ENCODE results near the gene FAT2. TPM values are rescaled to one million over a fixed set of nuclear protein-coding genes. Genes with fewer than 3 reads are reported as not detected.
A peak's percentile ranks its signal among the peaks of the same experiment; 100 is the strongest.

Gene FAT2
- total RNA-seq, 4 donors from 2014 or later: 86.5 to 117 (median 99.0) TPM

DNA sequence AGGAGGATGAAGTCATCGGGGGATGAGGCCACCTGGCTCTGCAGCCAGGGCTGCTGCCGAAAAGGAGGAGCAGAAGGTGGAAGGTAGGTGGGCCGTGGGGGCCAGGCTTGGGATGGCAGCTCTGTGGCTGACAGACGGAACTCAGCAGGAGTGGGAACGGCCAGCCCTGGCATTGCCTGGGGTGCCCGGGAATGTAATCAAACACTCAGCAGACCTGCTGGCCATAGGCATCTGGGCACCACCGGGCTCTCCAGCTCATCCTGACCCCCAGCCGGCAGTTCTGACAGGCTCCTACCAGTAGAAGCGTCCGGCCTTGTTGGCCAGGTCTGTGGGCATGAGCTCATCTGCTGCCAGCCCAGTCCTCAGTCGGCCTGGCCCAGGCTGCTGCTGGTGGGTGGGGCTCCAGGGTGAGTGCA, 4.3 kb upstream of the FAT2 start:
- peaks cover 14 to 82% (median 15%) of the 10 kb centered on the region in 3 donors for H3K4me1 ChIP-seq
- 95% methylated on average over 4 to 7 of the region's 11 CpGs for WGBS, 2 donors
- intact Hi-C loops (cut with DNase I): no loop called here
- no peaks in the 10 kb centered on the region for H3K9me3 ChIP-seq
- H3K27me3 ChIP-seq: no peaks in the 10 kb centered on the region
- no peaks in the 10 kb centered on the region for H3K36me3 ChIP-seq
- no peak for DNase-seq
- peak overlapping the region in 2 of 4 donors; percentile 47 to 58 for H3K27ac ChIP-seq
- no peak overlapping the region for H3K4me3 ChIP-seq
- no peak for TF ChIP-seq POLR2A (IDR thresholded peaks at IDR 0.05)
- TF ChIP-seq, protein P1, sequence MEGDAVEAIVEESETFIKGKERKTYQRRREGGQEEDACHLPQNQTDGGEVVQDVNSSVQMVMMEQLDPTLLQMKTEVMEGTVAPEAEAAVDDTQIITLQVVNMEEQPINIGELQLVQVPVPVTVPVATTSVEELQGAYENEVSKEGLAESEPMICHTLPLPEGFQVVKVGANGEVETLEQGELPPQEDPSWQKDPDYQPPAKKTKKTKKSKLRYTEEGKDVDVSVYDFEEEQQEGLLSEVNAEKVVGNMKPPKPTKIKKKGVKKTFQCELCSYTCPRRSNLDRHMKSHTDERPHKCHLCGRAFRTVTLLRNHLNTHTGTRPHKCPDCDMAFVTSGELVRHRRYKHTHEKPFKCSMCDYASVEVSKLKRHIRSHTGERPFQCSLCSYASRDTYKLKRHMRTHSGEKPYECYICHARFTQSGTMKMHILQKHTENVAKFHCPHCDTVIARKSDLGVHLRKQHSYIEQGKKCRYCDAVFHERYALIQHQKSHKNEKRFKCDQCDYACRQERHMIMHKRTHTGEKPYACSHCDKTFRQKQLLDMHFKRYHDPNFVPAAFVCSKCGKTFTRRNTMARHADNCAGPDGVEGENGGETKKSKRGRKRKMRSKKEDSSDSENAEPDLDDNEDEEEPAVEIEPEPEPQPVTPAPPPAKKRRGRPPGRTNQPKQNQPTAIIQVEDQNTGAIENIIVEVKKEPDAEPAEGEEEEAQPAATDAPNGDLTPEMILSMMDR (IDR thresholded peaks at IDR 0.05): no peak

DNA sequence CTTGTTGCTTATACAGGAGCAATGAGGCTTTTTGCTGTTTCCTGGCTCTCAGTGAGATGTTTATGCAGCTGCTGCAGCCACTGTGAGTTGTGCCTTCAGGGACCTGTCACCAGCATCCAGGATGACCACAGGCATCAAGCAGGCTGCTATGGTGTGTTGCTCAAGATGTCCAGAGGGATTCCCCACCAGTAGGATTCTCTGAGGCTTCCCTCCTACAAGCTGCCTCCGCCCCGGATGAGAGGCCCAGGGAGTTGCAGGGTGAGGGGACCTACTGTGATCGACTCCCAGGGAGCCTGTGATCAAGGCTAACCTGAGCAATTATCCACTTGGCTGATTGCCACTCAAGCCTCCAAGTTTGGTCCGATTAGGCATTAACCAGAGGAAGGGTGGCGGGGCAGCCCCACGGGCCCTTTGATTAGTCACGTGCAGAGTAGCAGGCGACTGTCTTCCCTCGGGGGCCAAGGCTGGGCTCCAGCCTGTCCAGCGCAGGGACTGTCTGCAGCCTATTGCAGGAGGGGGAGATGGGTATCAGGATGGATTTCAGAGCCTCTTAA, 1.8 kb upstream of the FAT2 start:
- DNase-seq: no peak
- 51% methylated on average over 8 of the region's 10 CpGs; no CpG with 5 or more reads in 1 of the 2 donors for WGBS, 2 donors
- TF ChIP-seq, protein P1 (IDR thresholded peaks at IDR 0.05): no peak
- TF ChIP-seq POLR2A (IDR thresholded peaks at IDR 0.05): no peak
- peaks cover 0 to 5% (median 0%) of the 10 kb centered on the region in 3 donors for H3K36me3 ChIP-seq
- no peak overlapping the region for H3K4me3 ChIP-seq
- no peaks in the 10 kb centered on the region for H3K27me3 ChIP-seq
- intact Hi-C loops (cut with DNase I): no loop called here
- no peaks in the 10 kb centered on the region for H3K9me3 ChIP-seq
- H3K4me1 ChIP-seq: peaks cover 9 to 79% (median 13%) of the 10 kb centered on the region in 3 donors
- H3K27ac ChIP-seq: no peak overlapping the region

DNA sequence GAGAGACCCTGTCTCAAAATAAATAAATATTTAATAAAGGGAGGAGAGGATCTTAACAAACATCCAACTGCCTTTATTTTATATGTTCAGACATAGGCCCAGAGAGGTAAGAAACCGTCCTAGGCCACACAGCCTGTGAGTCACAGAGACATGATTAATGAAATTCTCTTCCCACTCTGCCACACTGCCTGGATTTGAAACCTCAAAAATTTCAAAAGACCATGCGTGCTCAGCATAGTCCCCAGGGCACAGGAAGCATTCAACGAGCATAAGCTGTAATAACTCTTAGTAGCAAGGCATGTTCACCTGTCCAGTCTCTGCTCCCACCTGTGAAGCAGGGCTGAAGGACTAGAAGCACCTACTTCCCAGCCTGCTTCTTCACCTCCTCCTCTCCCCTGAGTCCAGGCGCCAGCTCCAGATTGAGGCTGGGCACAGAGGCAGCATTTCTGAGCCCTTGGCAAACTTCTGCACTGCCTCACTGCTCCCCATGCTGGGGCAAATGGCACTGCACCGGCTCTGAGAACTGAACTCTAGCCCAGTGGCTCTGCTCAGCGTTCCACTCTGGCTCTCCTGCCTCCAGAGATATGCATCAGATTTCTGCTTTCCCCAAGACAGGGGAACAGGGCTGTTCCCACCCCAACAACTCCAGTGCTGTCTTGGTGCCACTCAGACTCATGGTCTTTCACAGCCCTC, 1.1 kb downstream of the FAT2 start:
- Histone ChIP-seq H3K36me3 (peaks cover 0 to 12% (median 0%) of the 10 kb centered on the region in 3 donors), H3K27me3 (no peaks in the 10 kb centered on the region), H3K4me1 (peaks cover 9 to 80% (median 15%) of the 10 kb centered on the region in 3 donors), H3K9me3 (no peaks in the 10 kb centered on the region), H3K4me3 (peak overlapping the region; percentile 53 to 67 (median 62)), H3K27ac (peak overlapping the region; percentile 68 to 94 (median 88))
- WGBS, 2 donors: 20 to 64% methylated on average over 5 of the region's 6 CpGs
- DNase-seq: no peak
- TF ChIP-seq POLR2A (IDR thresholded peaks at IDR 0.05): no peak
- TF ChIP-seq, protein P1 (IDR thresholded peaks at IDR 0.05): peak in 1 of 6 experiments; percentile 41
- intact Hi-C loops (cut with DNase I): no loop called here

DNA sequence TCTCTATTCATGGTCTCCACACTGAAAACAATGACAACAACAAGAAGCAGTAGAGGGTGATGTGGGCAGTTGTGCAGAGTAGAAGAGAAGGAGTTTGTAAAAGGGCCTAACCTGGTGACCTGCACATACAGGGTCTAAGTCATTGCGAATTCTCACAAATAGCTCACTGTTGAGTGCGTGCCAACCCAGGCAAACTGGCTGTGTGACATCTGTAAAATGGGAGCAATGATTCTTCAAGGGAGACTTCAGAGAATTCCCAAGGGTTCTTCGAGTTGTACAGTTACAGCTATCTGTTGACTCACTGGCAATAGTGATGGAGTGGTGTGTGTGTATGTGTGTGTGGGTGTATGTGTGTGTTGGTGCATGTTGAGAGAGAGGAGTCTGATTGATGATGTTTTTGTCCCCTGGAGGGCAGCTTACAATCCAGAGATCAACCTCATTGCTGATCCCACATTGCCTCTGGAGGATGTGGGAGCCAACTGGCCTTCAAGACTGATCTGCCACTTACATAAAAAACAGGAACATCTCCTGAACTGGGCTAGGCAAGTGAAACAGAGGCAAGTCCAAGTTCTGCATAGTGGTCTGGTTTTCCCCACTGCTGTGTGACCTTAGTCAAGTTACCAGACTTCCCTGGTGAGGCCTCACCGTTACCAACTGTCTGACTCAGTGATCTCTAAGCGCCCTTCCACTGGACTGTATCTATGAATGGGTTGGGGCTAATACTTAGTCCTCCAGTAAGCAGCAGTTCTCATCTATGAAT, 3.2 kb downstream of the FAT2 start:
- intact Hi-C loops (cut with DNase I): no loop called here
- Histone ChIP-seq H3K4me3 (peak overlapping the region in 2 of 4 donors; percentile 60 to 67), H3K36me3 (peaks cover 0 to 12% (median 0%) of the 10 kb centered on the region in 3 donors), H3K4me1 (peaks cover 13 to 86% (median 18%) of the 10 kb centered on the region in 3 donors), H3K27ac (peak overlapping the region in 3 of 4 donors; percentile 88 to 94 (median 88)), H3K9me3 (no peaks in the 10 kb centered on the region), H3K27me3 (no peaks in the 10 kb centered on the region)
- TF ChIP-seq, protein P1 (IDR thresholded peaks at IDR 0.05): no peak
- TF ChIP-seq POLR2A (IDR thresholded peaks at IDR 0.05): no peak
- no peak for DNase-seq
- 46 to 75% methylated on average over 3 to 5 of the region's 5 CpGs for whole genome bisulfite sequencing, 2 donors

Measured in esophagus squamous epithelium (tissue), 5 donors.